Smooth muscle cell of the pulmonary artery (primary cell): ENCODE data around the gene ZNF649. TPM values are rescaled to one million over a fixed set of nuclear protein-coding genes. Genes with fewer than 3 reads are reported as not detected.

Experiments
- total RNA-seq: library from RNA; depleted of rRNA; stranded (reverse); fragments of >200 nt; gene quantifications from 2 replicates; pipeline ENCODE4 v1.2.3, GENCODE V29; 2014

ZNF649 gene
- total RNA-seq, result 4.7 and 5.4 TPM in 2 replicates

DNA sequence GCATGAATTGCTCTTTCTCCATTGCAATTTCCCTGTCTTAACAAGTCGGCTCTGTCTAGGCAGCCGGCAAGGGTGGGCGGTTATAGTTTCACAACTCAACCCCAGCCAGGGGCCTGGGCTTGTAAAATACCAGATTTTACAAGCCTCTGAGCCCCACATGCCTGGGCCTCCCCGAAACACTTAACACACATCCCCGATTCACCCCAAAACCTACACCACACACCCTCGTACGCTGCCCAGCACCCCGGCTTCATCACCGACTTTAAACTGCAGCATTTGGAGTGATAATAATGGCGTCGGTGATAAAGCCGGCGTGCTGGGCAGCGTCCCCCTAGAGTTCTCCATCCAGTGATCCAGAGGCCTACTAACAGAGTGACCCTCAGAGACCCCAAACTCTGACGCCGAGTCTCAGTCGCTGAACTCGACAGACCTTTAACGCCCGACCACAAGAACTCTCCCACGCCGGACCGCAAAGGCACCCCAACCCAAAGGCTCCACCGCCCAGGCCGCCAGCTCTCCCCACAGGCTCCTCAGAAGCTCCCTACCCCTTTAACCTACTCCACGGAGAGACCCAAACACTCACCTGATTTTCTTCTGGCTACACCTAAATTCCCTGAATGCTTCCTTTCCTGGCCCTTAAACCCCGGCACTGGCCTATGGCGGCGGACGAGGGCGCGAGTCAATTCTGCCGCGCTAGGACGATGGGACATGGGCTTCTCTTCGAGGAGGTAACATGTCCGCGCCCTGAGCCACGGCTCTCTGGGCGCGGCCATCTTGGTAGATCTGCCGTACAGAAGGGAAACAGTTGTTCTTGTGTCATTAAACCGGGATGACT lies at the start of gene ZNF649:
ZNF649 (minus strand) TSS at position 687 of the 835 bp plus-strand sequence. CDS start 4,910 bp downstream, outside the sequence.

GRCh38 chr19:51926784-51927741 lies 22.2 kb upstream of the ZNF649 start, which contains the start of gene ZNF613:
ZNF613 (plus strand) TSS chr19:51927472; CDS start chr19:51936221, 8,749 bp downstream.

GRCh38 chr19:51887522-51888498 lies 17.0 kb downstream of the ZNF649 start, which contains the start of gene ZNF577:
ZNF577 (minus strand) TSS chr19:51887951; CDS start chr19:51880382, 7,569 bp downstream.

Other genes starting within 250 kb of the ZNF649 start
- 4.2 and 5.8 TPM in 2 replicates for gene SPACA6, start 211.7 kb downstream of the ZNF649 start, total RNA-seq
- gene HAS1, start 181.0 kb downstream of the ZNF649 start, total RNA-seq, result 0.03 and 4.8 TPM in 2 replicates
- gene FPR1, start 153.1 kb downstream of the ZNF649 start, total RNA-seq, result 0.20 TPM in 1 of 2 replicates, not detected in the other
- gene FPR2, start 143.8 kb downstream of the ZNF649 start, total RNA-seq, result 0.07 TPM in 1 of 2 replicates, not detected in the other
- gene FPR3, start 109.9 kb downstream of the ZNF649 start, total RNA-seq, result 0.07 and 0.17 TPM in 2 replicates
- gene ZNF577, start 17.1 kb downstream of the ZNF649 start, total RNA-seq, result 7.6 and 8.3 TPM in 2 replicates
- 5.7 and 7.6 TPM in 2 replicates for gene ZNF613, start 22.5 kb upstream of the ZNF649 start, total RNA-seq
- gene ZNF350, start 81.8 kb upstream of the ZNF649 start, total RNA-seq, result 8.3 and 10.7 TPM in 2 replicates
- gene ZNF615, start 103.2 kb upstream of the ZNF649 start, total RNA-seq, result 10.3 and 17.2 TPM in 2 replicates
- gene ZNF614, start 123.4 kb upstream of the ZNF649 start, total RNA-seq, result 9.1 and 10.6 TPM in 2 replicates
- 9.3 and 12.9 TPM in 2 replicates for gene ZNF432, start 143.8 kb upstream of the ZNF649 start, total RNA-seq
- 22.6 and 23.6 TPM in 2 replicates for gene ZNF841, start 190.7 kb upstream of the ZNF649 start, total RNA-seq
- gene ZNF616, start 234.9 kb upstream of the ZNF649 start, total RNA-seq, result 11.3 and 13.2 TPM in 2 replicates